Neural progenitor cell (in vitro differentiated cells): ENCODE measurements around the gene AFG1L.

ENCODE experiments used
- EZH2 ChIP-seq: fragments of 200-600 bp; sonication (generic); IDR thresholded peaks from 2 replicates; pipeline ENCODE4 v1.6.1; 2017; ENCODE audit warnings: antibody characterized with exemption, mild to moderate bottlenecking, moderate library complexity
- EZH2phosphoT487 ChIP-seq: fragments of 200-600 bp; sonication (generic); IDR thresholded peaks from 2 replicates; pipeline ENCODE4 v1.6.1; 2017; ENCODE audit warnings: antibody characterized with exemption
- TF ChIP-seq, protein P1 (sequence below): fragments of 200-600 bp; sonication (generic); IDR thresholded peaks from 2 replicates; pipeline ENCODE4 v1.5.1; 2017; ENCODE audit warnings: antibody characterized with exemption, mild to moderate bottlenecking

DNA sequence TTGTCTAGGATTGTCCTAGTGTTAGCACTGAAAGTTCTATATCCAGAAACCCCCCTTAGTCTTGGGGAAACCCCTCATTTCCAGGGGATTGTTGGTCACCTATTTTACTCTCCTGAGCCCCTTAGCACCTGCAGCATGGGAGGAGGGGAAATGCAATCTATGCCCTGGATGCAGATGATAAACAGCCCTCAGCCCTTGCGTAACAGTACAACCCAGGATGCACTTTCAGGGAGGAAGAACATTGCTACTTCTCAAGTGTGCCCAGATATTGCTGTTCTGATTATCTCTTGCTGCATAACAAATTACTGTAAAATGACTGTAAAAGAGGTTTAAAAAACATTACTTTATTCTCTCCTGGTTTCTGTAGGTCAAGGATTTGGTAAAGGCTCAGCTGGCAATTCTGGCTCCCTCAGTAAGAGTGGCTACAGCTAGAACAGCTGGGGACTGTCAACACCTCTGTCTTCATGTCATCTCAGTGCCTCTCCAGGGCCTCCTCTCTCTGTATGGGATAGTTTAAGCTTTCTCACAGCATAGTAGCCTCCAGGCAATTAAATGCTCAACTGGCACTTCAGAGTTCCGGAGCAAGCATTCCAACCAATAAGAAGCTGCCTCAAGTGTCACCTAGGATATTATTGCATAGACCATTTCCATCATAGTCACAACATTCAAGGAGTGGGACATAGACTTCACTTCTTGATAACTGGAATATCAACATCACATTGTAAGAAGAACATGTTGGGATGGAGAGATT lies 148.1 kb downstream of the AFG1L start:
- TF ChIP-seq, protein P1, sequence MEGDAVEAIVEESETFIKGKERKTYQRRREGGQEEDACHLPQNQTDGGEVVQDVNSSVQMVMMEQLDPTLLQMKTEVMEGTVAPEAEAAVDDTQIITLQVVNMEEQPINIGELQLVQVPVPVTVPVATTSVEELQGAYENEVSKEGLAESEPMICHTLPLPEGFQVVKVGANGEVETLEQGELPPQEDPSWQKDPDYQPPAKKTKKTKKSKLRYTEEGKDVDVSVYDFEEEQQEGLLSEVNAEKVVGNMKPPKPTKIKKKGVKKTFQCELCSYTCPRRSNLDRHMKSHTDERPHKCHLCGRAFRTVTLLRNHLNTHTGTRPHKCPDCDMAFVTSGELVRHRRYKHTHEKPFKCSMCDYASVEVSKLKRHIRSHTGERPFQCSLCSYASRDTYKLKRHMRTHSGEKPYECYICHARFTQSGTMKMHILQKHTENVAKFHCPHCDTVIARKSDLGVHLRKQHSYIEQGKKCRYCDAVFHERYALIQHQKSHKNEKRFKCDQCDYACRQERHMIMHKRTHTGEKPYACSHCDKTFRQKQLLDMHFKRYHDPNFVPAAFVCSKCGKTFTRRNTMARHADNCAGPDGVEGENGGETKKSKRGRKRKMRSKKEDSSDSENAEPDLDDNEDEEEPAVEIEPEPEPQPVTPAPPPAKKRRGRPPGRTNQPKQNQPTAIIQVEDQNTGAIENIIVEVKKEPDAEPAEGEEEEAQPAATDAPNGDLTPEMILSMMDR = no peak
- TF ChIP-seq EZH2phosphoT487 (no peak), EZH2 (no peak)
